ENCODE data around the gene SKOR1.

SKOR1 gene

GRCh38 chr15:67833710-67834511 is 8.6 kb downstream of the SKOR1 start:
- peak; percentile 50 for DNase-seq

- DNase-seq = no peak
These were observed 9.4 kb downstream of the SKOR1 start for GRCh38 chr15:67834581-67835296.

- no peak for DNase-seq
These were observed 10.2 kb downstream of the SKOR1 start for GRCh38 chr15:67835297-67836133.

- DNase-seq = no peak
These were observed 10.8 kb downstream of the SKOR1 start for GRCh38 chr15:67836134-67836455.

- DNase-seq = peak; percentile 46
These were observed 11.2 kb downstream of the SKOR1 start for GRCh38 chr15:67836477-67836876.

- DNase-seq = no peak
These were observed 11.6 kb downstream of the SKOR1 start for GRCh38 chr15:67836955-67837354.

- DNase-seq = no peak
These were observed 13.6 kb downstream of the SKOR1 start for GRCh38 chr15:67838789-67839332.

- peak; percentile 27 for DNase-seq
These were observed 14.2 kb downstream of the SKOR1 start for GRCh38 chr15:67839499-67839928.

GRCh38 chr15:67839929-67840748 is 14.8 kb downstream of the SKOR1 start, which contains the start of gene RNU6-1:
RNU6-1 (minus strand) TSS chr15:67840045.
- DNase-seq = peak; percentile 89

GRCh38 chr15:67840749-67841512 is 15.6 kb downstream of the SKOR1 start:
- peak; percentile 44 for DNase-seq

GRCh38 chr15:67841513-67841762 is 16.1 kb downstream of the SKOR1 start:
- DNase-seq = no peak

GRCh38 chr15:67843092-67843501 is 17.8 kb downstream of the SKOR1 start:
- DNase-seq = no peak

- no peak for DNase-seq
These were observed 18.5 kb downstream of the SKOR1 start for GRCh38 chr15:67843571-67844387.

GRCh38 chr15:67845974-67846373 is 20.7 kb downstream of the SKOR1 start:
- no peak for DNase-seq

GRCh38 chr15:67849538-67849937 is 24.2 kb downstream of the SKOR1 start:
- no peak for DNase-seq

GRCh38 chr15:67850336-67850735 is 25.0 kb downstream of the SKOR1 start:
- DNase-seq = no peak

- no peak for DNase-seq
These were observed 25.8 kb downstream of the SKOR1 start for GRCh38 chr15:67850994-67851571.

GRCh38 chr15:67852418-67852817 is 27.1 kb downstream of the SKOR1 start:
- DNase-seq = no peak

- no peak for DNase-seq
These were observed 28.1 kb downstream of the SKOR1 start for GRCh38 chr15:67853454-67853853.

- no peak for DNase-seq
These were observed 29.0 kb downstream of the SKOR1 start for GRCh38 chr15:67854358-67854757.
